Testis (tissue), 3 donors: ENCODE results near the gene UTP4. TPM values are rescaled to one million over a fixed set of nuclear protein-coding genes. Genes with fewer than 3 reads are reported as not detected.

Source experiments
- DNase-seq: peaks from one replicate; pipeline ENCODE4 v3.0.0-alpha.2; 2019
- H3K27ac ChIP-seq, 2 donors: fragments of 200-600 bp; sonication (generic); one replicate each; pipeline ENCODE4 v1.5.1; 2019
- H3K27me3 ChIP-seq: fragments of 200-600 bp; sonication (generic); one replicate; pipeline ENCODE4 v1.5.1; 2019
- H3K36me3 ChIP-seq: fragments of 200-600 bp; sonication (generic); one replicate; pipeline ENCODE4 v1.5.1; 2017; ENCODE audit warnings: low read depth; ENCODE audit errors: missing control alignments
- H3K4me1 ChIP-seq: fragments of 200-600 bp; sonication (generic); one replicate; pipeline ENCODE4 v1.5.1; 2019
- H3K4me3 ChIP-seq, 2 donors: fragments of 200-600 bp; sonication (generic); one replicate each; pipeline ENCODE4 v1.5.1; 2017 to 2019
- H3K9me3 ChIP-seq: fragments of 200-600 bp; sonication (generic); one replicate; pipeline ENCODE4 v1.5.1; 2017
- POLR2A ChIP-seq: fragments of 450-650 bp; IDR thresholded peaks from one replicate; pipeline ENCODE4 v1.6.1; 2017; ENCODE audit warnings: antibody characterized with exemption, mild to moderate bottlenecking, moderate library complexity
- whole genome bisulfite sequencing, 2 donors: methylation state at CpG; one replicate each; pipeline ENCODE4 v1.1.5; 2018; 5-methylcytosine and 5-hydroxymethylcytosine counted together
- intact Hi-C: fragments of 100-400 bp; cut with DNase I; formaldehyde crosslinking; loops from one replicate; pipeline ENCODE4 v1.15.1; 2023; ENCODE audit warnings: low total_unique reads
- polyA plus RNA-seq: library from polyadenylated mRNA; stranded (reverse); fragments of 350-450 nt; fragmentation: Illumina TruSeq; extraction: RNeasy Lipid Tissue Mini Kit (QIAGEN cat#74804); gene quantifications from one replicate; pipeline ENCODE4 v1.2.3, GENCODE V29; 2014; ENCODE audit warnings: low read depth, low replicate concordance; ENCODE audit not compliant: insufficient read depth
- total RNA-seq, 2 donors: library from RNA; depleted of rRNA; stranded (reverse); fragments of >200 nt; gene quantifications; one replicate each; pipeline ENCODE4 v1.2.3, GENCODE V29; 2016
- TF ChIP-seq, protein P1 (sequence below), 3 experiments: fragments of 450-650 bp in 2 of 3; fragments of 200-600 bp in 1 of 3; sonication (generic) in 1 of 3; IDR thresholded peaks; one replicate each; pipeline ENCODE4 v1.5.1; 2016 to 2019; ENCODE audit warnings: antibody characterized with exemption in 3 of 3, mild to moderate bottlenecking in 2 of 3, moderate library complexity in 1 of 3

Gene UTP4
- total and polyA plus RNA-seq, 3 donors from 2014 or later, result 72.8 to 80.5 (median 78.3) TPM

DNA sequence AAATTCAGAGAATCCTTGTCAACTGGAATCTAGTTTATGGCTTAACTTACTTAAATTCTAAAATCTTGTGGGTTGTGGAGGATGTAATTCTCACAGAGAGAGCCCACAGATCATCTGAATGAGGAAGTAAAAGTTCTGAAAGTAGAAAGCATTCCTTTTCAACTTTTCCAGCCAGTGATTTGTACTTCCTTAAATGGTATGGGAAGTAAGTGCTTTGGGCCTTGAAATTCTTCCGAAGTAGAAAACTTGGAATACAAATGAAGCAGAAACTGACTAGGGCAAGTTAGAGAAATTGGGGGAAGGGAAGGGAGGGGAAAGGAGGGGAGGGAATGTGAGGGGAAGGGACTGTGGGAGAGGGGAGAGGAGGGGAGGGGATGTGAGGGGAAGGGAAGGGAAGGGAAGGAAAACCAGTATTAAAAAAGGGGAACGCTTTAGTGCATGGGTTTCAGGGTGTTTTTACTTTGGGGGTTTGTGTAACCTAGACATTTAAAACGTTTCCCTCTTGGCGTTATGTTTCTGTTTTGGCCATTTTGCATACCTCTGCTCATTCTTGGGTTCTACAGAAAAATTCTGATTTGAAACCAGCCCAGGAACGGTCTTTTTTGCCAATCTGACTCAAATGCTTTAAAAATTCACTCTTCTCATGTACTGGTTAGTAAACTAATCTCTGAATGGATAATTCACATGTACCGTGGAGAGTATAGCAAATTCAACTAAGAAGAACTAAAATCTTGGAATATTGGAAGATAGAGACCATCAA is 39.1 kb downstream of the UTP4 start:
- Histone ChIP-seq H3K9me3 (no peaks in the 10 kb centered on the region), H3K27ac (peak overlapping the region; percentile 75 to 83), H3K4me1 (peaks cover 30% of the 10 kb centered on the region), H3K4me3 (no peak overlapping the region), H3K27me3 (no peaks in the 10 kb centered on the region), H3K36me3 (no peaks in the 10 kb centered on the region)
- DNase-seq, result no peak
- WGBS, 2 donors, result 41 to 45% methylated on average over 6 of the region's 6 CpGs
- TF ChIP-seq, protein P1, sequence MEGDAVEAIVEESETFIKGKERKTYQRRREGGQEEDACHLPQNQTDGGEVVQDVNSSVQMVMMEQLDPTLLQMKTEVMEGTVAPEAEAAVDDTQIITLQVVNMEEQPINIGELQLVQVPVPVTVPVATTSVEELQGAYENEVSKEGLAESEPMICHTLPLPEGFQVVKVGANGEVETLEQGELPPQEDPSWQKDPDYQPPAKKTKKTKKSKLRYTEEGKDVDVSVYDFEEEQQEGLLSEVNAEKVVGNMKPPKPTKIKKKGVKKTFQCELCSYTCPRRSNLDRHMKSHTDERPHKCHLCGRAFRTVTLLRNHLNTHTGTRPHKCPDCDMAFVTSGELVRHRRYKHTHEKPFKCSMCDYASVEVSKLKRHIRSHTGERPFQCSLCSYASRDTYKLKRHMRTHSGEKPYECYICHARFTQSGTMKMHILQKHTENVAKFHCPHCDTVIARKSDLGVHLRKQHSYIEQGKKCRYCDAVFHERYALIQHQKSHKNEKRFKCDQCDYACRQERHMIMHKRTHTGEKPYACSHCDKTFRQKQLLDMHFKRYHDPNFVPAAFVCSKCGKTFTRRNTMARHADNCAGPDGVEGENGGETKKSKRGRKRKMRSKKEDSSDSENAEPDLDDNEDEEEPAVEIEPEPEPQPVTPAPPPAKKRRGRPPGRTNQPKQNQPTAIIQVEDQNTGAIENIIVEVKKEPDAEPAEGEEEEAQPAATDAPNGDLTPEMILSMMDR (IDR thresholded peaks at IDR 0.05), result no peak
- no peak for TF ChIP-seq POLR2A
- intact Hi-C loops, result no loop called here

DNA sequence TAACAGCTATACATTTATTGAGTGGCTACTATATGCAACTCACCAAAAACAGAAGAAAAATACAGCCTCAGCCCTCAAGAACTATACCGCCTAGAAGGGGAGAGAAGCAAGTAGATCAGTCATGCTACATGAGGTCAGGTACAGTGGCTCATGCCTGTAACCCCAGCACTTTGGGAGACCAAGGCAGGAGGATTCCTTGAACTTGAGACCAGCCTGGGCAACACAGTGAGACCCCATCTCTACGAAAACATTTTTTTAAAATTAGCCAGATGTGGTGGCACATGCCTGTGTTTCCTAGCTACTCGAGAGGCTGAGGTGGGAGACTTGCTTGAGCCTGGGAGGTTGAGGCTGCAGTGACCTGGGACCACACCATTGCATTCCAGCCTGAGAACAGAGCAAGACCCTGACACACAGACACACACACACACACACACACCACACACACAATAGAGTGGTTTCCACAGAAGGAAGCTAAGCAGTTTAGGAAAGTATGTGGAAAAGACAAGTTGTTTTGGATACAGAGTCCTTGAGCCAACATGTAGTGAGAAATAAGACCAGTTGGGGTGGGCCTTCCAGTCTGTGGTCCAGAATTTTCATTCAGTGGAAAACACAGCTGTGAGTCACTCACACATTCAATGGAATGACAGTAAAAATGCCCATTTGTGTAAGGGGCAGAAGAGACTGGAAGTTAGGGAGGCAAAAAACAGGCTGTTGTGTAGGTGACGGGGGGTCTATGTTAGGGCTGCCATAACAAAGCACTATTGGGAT is 43.8 kb downstream of the UTP4 start:
- no peak overlapping the region for H3K27ac ChIP-seq
- DNase-seq, result no peak
- peaks cover 32% of the 10 kb centered on the region for H3K4me1 ChIP-seq
- intact Hi-C loops, result no loop called here
- WGBS, 2 donors, result 85 to 90% methylated on average over 4 of the region's 4 CpGs
- no peaks in the 10 kb centered on the region for H3K36me3 ChIP-seq
- TF ChIP-seq, protein P1 (IDR thresholded peaks at IDR 0.05), result no peak
- TF ChIP-seq POLR2A, result no peak
- H3K4me3 ChIP-seq, result no peak overlapping the region
- H3K9me3 ChIP-seq, result no peaks in the 10 kb centered on the region
- H3K27me3 ChIP-seq, result no peaks in the 10 kb centered on the region

DNA sequence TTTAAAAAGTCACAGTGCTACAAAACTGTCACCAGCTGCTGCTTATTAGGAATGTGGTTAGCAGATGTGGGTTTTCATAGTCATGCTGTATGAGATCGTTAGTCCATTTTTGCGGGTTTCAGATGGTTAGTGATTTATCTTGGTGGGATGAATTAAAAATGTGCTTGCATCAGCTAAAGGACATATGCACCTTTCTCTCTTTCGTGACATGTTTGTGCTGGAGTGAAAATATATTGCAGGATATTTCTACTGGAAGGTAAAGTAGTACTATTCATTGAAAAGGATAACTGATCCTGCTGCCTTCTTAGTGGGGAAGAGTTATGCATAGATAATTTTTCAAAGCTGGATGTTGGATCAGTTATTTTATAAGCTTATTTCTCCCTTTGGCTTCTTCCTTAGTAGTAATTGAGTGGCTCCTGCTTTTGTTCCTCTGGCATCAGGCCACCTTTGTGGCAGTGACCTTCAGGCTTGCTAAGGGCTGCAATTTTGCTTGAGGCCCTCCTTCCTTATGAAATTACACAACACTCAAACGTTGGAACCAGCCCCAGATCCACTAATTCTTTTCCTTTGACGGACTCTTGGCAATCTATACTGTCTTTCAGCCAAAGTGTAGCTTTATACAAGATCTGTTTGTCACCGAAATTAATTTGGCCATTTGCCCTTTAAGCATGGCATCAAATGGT is 47.0 kb downstream of the UTP4 start:
- Histone ChIP-seq H3K36me3 (no peaks in the 10 kb centered on the region), H3K27me3 (no peaks in the 10 kb centered on the region), H3K27ac (peak overlapping the region; percentile 68 to 70), H3K4me3 (no peak overlapping the region), H3K4me1 (peaks cover 17% of the 10 kb centered on the region), H3K9me3 (no peaks in the 10 kb centered on the region)
- whole genome bisulfite sequencing, 2 donors, result 17 to 28% methylated on average over 6 of the region's 6 CpGs
- intact Hi-C loops, result no loop called here
- TF ChIP-seq POLR2A, result no peak
- TF ChIP-seq, protein P1 (IDR thresholded peaks at IDR 0.05), result no peak
- peak; percentile 87 for DNase-seq

DNA sequence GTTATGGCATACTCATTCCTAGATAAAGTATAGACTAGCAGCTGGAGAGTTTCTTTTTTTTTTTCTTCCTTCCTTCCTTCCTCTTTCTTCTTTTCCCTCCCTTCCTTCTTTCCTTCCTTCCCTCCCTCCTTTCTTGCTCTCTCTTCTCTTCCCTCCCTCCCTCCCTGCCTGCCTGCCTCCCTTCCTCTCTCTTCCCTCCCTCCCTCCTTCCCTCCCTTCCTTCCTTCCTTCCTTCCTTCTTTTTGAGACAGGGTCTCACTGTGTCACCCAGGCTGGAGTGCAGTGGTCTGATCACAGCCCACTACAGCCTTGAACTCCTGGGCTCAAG is 47.5 kb downstream of the UTP4 start:
- no peak for DNase-seq
- Histone ChIP-seq H3K4me1 (peaks cover 17% of the 10 kb centered on the region), H3K27me3 (no peaks in the 10 kb centered on the region), H3K4me3 (no peak overlapping the region), H3K27ac (peak overlapping the region; percentile 68 to 70), H3K36me3 (no peaks in the 10 kb centered on the region), H3K9me3 (no peaks in the 10 kb centered on the region)
- TF ChIP-seq, protein P1 (IDR thresholded peaks at IDR 0.05), result no peak
- no peak for TF ChIP-seq POLR2A
- intact Hi-C loops, result no loop called here
